GM06990 (cell line): ENCODE data around the gene FAM118B.

ENCODE experiments used
- DNase-seq: peaks from one replicate; pipeline ENCODE4 v3.0.0-alpha.2; 2011; ENCODE audit not compliant: insufficient read length; ENCODE audit errors: extremely low read depth
- H3K27me3 ChIP-seq: replicated peaks from 2 replicates; pipeline ENCODE4 v1.6.0; 2011; ENCODE audit warnings: low read length; ENCODE audit not compliant: control insufficient read depth, insufficient read depth
- H3K36me3 ChIP-seq: 2 replicates; pipeline ENCODE4 v1.5.1; 2011; ENCODE audit warnings: low read length; ENCODE audit not compliant: control insufficient read depth, insufficient read depth
- H3K4me3 ChIP-seq: replicated peaks from 2 replicates; pipeline ENCODE4 v1.5.1; 2011; ENCODE audit warnings: low read depth, mild to moderate bottlenecking, control low read depth, low read length
- TF ChIP-seq, protein P1 (sequence below): IDR thresholded peaks from 2 replicates; pipeline ENCODE4 v1.5.1; 2011; ENCODE audit warnings: low read length, control low read depth, mild to moderate bottlenecking, inconsistent platforms; ENCODE audit not compliant: insufficient read depth, poor library complexity, severe bottlenecking

Gene FAM118B

DNA sequence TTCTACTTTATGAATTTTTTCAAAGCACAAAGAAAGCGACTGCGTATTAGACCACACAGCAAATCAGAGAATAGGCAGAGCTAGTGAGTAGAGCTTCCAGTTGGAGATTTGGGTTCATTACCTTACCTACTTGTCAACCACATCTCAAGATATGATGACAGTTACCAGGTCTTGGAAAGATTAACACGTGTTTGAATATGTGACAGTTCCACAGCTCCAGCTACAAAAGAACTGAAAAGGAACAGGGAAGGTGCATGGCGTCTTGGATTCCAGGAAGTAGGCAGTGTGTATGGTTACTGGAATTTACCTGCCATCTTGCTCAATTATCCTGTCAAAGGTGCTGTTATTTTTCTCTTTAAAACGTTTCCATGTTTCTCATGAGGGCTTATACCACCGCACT lies 76.7 kb downstream of the FAM118B start:
- Histone ChIP-seq H3K4me3 (no peak overlapping the region), H3K27me3 (no peaks in the 10 kb centered on the region), H3K36me3 (peaks cover 16% of the 10 kb centered on the region)
- TF ChIP-seq, protein P1, sequence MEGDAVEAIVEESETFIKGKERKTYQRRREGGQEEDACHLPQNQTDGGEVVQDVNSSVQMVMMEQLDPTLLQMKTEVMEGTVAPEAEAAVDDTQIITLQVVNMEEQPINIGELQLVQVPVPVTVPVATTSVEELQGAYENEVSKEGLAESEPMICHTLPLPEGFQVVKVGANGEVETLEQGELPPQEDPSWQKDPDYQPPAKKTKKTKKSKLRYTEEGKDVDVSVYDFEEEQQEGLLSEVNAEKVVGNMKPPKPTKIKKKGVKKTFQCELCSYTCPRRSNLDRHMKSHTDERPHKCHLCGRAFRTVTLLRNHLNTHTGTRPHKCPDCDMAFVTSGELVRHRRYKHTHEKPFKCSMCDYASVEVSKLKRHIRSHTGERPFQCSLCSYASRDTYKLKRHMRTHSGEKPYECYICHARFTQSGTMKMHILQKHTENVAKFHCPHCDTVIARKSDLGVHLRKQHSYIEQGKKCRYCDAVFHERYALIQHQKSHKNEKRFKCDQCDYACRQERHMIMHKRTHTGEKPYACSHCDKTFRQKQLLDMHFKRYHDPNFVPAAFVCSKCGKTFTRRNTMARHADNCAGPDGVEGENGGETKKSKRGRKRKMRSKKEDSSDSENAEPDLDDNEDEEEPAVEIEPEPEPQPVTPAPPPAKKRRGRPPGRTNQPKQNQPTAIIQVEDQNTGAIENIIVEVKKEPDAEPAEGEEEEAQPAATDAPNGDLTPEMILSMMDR = no peak
- no peak for DNase-seq

DNA sequence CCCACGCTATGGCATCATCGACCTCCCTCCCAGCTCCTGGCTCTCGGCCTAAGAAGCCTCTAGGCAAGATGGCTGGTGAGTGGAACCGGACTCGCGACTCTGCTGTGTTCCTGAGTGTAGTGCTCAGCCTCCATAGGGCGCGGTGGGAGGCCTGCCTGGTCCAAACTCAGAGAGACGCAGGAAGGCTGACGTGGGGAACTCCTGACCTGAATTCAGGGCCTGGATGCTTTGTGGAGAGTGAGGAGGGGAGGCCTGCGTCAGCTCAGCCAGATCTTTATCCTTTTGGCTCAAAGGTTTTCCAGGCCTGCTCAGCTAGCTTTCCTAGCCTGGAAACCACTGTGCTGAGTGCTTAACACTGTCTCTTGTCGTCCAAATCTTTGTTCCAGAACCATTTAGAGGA lies 79.3 kb downstream of the FAM118B start:
- H3K36me3 ChIP-seq = peaks cover 19% of the 10 kb centered on the region
- no peaks in the 10 kb centered on the region for H3K27me3 ChIP-seq
- no peak overlapping the region for H3K4me3 ChIP-seq
- DNase-seq = no peak
- TF ChIP-seq, protein P1 = no peak

DNA sequence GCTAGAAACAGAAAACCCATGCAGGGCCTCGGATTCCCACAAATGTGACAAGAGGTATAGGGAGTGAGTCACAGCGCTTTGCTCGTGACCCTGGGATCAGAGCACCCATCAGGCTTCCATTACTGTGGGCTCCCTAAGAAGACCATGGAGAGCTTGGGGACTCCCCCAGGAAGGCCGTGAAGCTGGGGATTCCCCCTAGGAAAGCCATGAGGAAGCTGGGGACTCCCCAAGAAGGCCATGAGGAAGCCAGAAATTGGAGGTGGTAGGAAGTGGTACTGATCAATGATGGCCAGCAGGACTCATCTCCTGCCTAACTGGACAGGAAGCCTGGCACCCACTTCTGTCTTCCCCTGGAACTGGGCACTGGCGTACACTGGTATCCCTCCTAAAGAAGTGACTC lies 82.1 kb downstream of the FAM118B start:
- TF ChIP-seq, protein P1 = no peak
- Histone ChIP-seq H3K36me3 (peaks cover 17% of the 10 kb centered on the region), H3K4me3 (no peak overlapping the region), H3K27me3 (no peaks in the 10 kb centered on the region)
- no peak for DNase-seq

DNA sequence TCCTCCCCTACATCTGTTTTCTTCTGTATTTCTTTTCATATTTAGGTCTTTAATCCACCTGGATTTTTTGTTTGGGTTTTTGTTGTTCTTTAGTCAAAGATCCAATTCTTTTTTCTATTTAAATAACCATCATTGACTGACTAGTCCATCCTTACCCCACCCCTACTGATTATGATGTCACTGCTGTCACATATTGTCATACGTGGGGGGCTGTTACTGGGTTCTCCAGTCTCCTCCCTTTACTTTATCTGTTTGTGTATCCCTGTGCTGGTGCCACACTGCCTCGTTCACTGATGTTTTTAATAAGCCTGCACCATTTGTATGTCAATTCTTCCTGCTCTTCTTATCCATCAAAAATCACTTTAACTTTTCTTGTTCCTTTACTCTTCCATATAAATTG lies 85.4 kb downstream of the FAM118B start:
- no peak for DNase-seq
- H3K27me3 ChIP-seq = no peaks in the 10 kb centered on the region
- TF ChIP-seq, protein P1 = no peak
- peaks cover 9% of the 10 kb centered on the region for H3K36me3 ChIP-seq
- no peak overlapping the region for H3K4me3 ChIP-seq

DNA sequence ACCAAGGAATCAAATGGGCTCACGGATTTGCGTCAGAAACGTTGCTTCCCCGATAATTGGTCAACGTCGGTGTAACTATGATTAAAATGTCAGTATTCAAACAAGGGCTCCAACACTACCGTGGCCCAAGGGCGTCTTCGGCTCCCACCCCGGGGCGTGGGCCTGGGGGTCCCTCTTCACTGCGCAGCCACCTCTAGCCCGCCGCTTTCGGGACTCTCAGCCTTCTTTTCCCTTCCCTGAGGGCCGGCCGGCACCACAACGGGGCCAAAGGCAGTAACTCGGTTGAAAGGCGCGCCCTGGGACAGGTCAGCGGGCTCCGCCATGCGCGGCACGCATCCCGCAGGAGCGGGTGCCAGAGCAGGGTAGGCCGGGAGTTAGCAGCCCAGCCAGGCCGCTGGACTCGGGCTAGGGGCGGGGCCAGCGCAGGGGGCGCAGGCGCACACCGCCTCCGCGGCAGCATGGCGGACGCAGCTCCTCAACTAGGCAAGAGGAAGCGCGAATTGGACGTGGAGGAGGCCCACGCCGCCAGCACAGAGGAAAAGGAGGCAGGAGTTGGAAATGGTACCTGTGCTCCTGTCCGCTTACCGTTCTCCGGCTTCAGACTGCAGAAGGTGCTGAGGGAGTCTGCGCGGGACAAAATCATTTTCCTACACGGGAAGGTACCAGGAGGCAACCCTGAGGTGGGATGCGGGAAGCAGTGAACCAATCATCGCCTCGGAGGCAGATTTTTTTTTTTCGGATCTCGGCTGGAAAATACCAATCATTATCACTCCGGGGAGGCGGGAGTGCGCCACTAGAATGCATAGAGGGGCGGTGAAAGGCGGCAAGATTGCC lies 92.3 kb downstream of the FAM118B start, which contains the start of gene DCPS:
Gene DCPS, plus strand, starts transcription at position 438 of the 834 bp plus-strand sequence. Its CDS starts 21 bp downstream, at position 459.
- peak within 1 kb of the TSS; percentile 90 for H3K4me3 ChIP-seq
- H3K27me3 ChIP-seq = no peaks in the 10 kb centered on the region
- peak; percentile 95 for DNase-seq
- H3K36me3 ChIP-seq = peaks cover 3% of the 10 kb centered on the region; the same call in 1 of the 2 replicates
- TF ChIP-seq, protein P1 = no peak
